Stimulated activated CD4-positive, alpha-beta T cell treated with anti-CD3 and anti-CD28 coated beads, TNF-alpha, amount 100 ng/mL, for 48 hours (primary cell): ENCODE measurements around the gene ZC3H12C.

Experiments
- DNase-seq, 3 donors: peaks; one replicate each; pipeline ENCODE4 v3.0.0-alpha.2; 2020; ENCODE audit warnings: low read depth in 3 of 3

Gene ZC3H12C

DNA sequence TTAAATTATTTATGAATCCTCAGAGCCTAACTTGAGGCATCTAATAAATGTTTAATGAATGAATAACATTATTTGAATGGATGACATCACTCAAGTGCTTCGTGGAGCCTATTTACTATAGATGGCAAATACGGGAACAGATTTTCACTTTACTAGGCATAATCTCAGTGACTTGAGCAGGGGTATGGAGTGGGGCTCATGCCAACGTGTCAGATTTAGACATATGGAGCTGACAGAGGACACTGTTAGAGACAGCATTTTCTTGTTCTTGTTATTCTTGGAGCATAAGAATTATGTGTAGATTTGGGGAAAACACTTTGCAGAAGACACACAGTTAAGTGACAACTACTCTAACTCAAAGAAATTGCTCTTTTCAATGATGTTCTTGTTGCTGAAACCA, 124.7 kb downstream of the ZC3H12C start:
- DNase-seq: no peak

DNA sequence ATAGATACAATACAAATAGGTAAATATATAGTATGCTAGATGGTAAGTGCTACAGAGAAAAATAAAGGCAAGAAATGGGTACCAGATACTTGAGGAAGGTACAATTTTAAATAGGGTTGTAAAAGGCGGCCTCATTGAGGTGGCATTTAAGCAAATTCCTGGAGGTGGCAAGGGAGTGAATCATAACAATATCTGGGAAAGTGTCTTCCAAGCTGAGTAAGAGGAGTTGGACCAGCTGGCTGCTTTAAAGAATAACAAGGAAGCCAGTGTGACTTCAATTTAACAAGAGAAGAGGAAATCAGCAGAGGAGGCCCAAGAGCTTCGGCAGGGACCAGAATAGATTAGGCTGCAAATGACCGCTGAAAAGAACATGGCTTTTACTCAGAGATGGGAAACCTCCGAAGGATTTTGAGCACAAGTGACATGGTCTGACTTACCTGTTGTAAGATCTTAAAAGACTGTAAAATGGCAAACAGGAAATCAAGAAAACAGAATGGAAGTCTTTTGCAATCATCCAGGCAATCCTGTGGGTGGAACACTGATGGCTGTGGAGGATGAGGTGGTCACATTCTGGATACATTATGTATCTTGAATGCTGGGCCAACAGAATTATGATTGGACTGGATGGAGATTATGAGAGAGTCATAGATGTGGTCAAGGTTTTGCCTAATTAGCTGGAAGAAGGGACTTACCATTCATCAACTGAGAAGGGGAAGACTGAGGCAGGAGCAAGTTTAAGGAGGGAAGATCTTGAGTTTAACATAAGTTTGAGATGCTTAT, 126.0 kb downstream of the ZC3H12C start:
- DNase-seq: no peak
